GM19099 (cell line): ENCODE data around the gene EFCAB11.

Experiments
- POLR2A ChIP-seq: IDR thresholded peaks from 3 replicates; pipeline ENCODE4 v1.6.1; 2011; ENCODE audit warnings: low read depth; ENCODE audit not compliant: insufficient read length; ENCODE audit errors: extremely low read depth

EFCAB11 gene

DNA sequence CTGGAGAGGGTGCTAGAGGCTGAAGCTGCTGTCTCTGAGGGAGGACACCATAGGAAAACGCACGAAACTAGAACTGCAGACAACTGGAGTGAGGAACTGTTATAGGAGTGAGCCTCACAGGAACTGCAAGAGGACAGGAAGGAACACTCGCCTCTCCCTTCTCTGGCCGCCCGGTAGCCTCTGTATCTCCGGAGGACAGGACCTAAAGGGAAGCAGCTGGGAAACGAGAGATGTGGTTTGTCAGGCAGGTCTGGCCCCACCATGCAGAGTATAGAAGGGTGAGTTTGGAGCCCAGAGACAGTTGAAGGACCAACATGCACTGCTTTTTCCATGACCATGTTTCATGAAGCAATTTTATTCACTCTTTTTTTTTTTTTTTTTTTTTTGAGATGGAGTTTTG, 127.3 kb downstream of the EFCAB11 start:
- no peak for TF ChIP-seq POLR2A

DNA sequence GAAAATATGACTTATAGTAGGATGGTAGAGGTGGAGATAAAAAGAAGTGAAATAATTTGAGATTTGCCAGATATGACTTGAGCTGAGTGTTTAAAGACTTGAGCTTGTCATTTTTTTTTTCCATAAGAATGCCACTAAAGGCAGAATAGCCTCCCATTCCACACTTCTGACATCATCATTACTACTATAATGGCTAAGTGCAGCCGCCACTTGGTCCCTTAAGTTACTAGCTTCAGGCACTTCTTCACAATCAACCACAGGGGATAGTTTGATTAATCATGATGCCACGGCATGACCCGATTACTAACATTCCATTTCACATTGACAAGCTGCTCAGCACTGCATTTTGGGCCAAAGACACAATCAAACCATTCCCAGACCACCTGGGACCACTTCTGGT, 127.9 kb downstream of the EFCAB11 start:
- no peak for TF ChIP-seq POLR2A

DNA sequence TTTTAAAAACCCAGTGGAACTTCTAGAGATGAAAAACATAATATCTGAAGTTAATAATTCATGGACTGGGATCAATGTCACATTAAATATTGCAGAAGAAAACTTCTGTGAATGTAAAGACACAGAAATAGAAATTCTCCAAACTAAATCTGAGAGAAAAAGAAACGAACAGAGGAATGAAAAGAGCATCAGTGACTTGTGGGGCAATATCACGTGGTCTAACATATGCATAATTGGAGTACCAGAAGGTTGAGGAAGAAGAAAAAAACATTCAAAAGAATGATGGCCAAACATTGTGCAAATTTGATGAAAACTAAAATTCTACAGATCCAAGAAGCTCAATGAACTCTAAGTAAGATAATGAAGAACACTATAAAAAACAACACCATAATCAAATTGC, 130.8 kb downstream of the EFCAB11 start:
- no peak for TF ChIP-seq POLR2A

GRCh38 chr14:89814126-89814525, 140.4 kb downstream of the EFCAB11 start:
- no peak for TF ChIP-seq POLR2A

DNA sequence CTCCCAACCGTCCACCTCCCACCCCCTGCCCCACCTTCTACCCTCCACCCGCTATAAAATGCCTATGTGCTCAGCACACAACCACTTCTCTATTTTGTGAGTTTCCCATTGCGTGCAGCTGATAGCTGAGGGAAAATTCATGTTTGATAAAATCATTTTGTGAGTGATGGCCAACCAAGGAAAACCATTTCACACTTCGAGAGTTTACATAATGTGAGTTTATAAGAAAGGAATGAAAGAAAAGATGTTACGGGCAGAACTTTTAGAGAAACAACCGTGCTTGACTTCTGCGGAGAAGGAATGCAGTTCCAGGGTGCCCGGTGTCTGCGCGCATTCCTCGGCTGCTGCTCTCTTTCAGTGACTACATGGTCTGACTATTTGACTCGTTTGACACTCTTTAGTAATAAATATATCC, 140.9 kb downstream of the EFCAB11 start:
- TF ChIP-seq POLR2A, result no peak

GRCh38 chr14:89811954-89812575, 142.5 kb downstream of the EFCAB11 start:
- TF ChIP-seq POLR2A, result no peak

GRCh38 chr14:89810101-89810500, 144.4 kb downstream of the EFCAB11 start:
- TF ChIP-seq POLR2A, result no peak

GRCh38 chr14:89807892-89808291, 146.6 kb downstream of the EFCAB11 start:
- TF ChIP-seq POLR2A, result no peak

- TF ChIP-seq POLR2A, result no peak
Measured at GRCh38 chr14:89807151-89807550, 147.4 kb downstream of the EFCAB11 start.

GRCh38 chr14:89806451-89806850, 148.1 kb downstream of the EFCAB11 start:
- TF ChIP-seq POLR2A, result no peak

- TF ChIP-seq POLR2A, result no peak
Measured at GRCh38 chr14:89805501-89805900, 149.0 kb downstream of the EFCAB11 start.

- TF ChIP-seq POLR2A, result no peak
Measured at GRCh38 chr14:89803542-89803941, 151.0 kb downstream of the EFCAB11 start.

GRCh38 chr14:89801136-89801535, 153.4 kb downstream of the EFCAB11 start:
- TF ChIP-seq POLR2A, result no peak

- TF ChIP-seq POLR2A, result no peak
Measured at GRCh38 chr14:89798212-89798773, 156.2 kb downstream of the EFCAB11 start.

GRCh38 chr14:89797148-89797547, 157.4 kb downstream of the EFCAB11 start:
- no peak for TF ChIP-seq POLR2A

- no peak for TF ChIP-seq POLR2A
Measured at GRCh38 chr14:89794096-89794495, 160.4 kb downstream of the EFCAB11 start.

DNA sequence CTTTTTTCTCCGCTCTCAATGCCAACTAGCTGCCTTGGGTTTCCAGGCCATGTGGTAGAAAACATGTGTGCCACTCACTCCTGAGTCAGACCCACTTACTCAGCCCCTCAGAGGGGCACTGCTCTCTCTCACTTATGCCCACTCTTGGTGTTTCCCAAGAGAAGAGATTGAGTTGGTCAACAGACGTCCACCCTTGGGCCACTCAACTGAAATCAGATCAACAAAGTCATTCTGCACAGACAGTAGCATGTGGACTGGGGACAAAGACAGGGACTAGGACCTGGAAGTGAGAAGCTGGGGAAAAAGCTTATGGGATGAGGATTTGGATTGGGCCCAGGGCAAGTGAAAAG, 161.2 kb downstream of the EFCAB11 start:
- TF ChIP-seq POLR2A, result no peak
